Spleen (tissue), 11 donors: ENCODE measurements around the gene GJE1. TPM values are rescaled to one million over a fixed set of nuclear protein-coding genes. Genes with fewer than 3 reads are reported as not detected.

Experiments
- DNase-seq: peaks from one replicate; pipeline ENCODE4 v3.0.0-alpha.2; 2020
- H3K27ac ChIP-seq, 8 donors: fragments of 200-600 bp; sonication (generic) in 7 of 8; 1 replicate in 4 of 8; 2 replicates in 4 of 8; pipeline versions ENCODE4 v1.5.0 to v1.8.0; 2016 to 2021; ENCODE audit warnings: inconsistent platforms in 4 of 8, mild to moderate bottlenecking in 4 of 8, moderate library complexity in 1 of 8
- H3K27me3 ChIP-seq, 7 donors: fragments of 200-600 bp; sonication (generic) in 6 of 7; replicated peaks in 1 of 7; 1 replicate in 4 of 7; 2 replicates in 3 of 7; pipeline versions ENCODE4 v1.5.0 to v1.8.0; 2016 to 2021; ENCODE audit warnings: inconsistent platforms in 3 of 7, mild to moderate bottlenecking in 1 of 7
- H3K36me3 ChIP-seq, 6 donors: fragments of 200-600 bp; sonication (generic) in 5 of 6; 1 replicate in 4 of 6; 2 replicates in 2 of 6; pipeline versions ENCODE4 v1.5.0 to v1.8.0; 2016 to 2021; ENCODE audit warnings: inconsistent platforms in 2 of 6
- H3K4me1 ChIP-seq, 6 donors: fragments of 200-600 bp; sonication (generic) in 5 of 6; 1 replicate in 3 of 6; 2 replicates in 3 of 6; pipeline versions ENCODE4 v1.5.0 to v1.8.0; 2016 to 2021; ENCODE audit warnings: inconsistent platforms in 3 of 6
- H3K4me3 ChIP-seq, 8 donors: fragments of 200-600 bp; sonication (generic) in 7 of 8; 1 replicate in 4 of 8; 2 replicates in 4 of 8; pipeline versions ENCODE4 v1.5.0 to v1.8.0; 2016 to 2021; ENCODE audit warnings: inconsistent platforms in 4 of 8, mild to moderate bottlenecking in 4 of 8, moderate library complexity in 2 of 8
- H3K9me3 ChIP-seq, 8 donors: fragments of 200-600 bp; sonication (generic) in 7 of 8; 1 replicate in 4 of 8; 2 replicates in 4 of 8; pipeline versions ENCODE4 v1.5.0 to v1.8.0; 2016 to 2021; ENCODE audit warnings: inconsistent platforms in 4 of 8
- CTCF ChIP-seq, 11 experiments: fragments of 200-600 bp in 7 of 11; fragments of 450-650 bp in 4 of 11; sonication (generic) in 4 of 11; IDR thresholded peaks in 8 of 11; conservative IDR thresholded peaks in 3 of 11; 1 replicate in 7 of 11; 2 replicates in 4 of 11; pipeline versions ENCODE4 v1.4.0 to v1.8.0; 2016 to 2021; ENCODE audit warnings: antibody characterized with exemption in 11 of 11, inconsistent platforms in 4 of 11, mild to moderate bottlenecking in 1 of 11
- POLR2A ChIP-seq, 3 donors: fragments of 450-650 bp; IDR thresholded peaks; one replicate each; pipeline ENCODE4 v1.5.1; 2017; ENCODE audit warnings: antibody characterized with exemption in 3 of 3, mild to moderate bottlenecking in 1 of 3
- POLR2AphosphoS5 ChIP-seq, 3 donors: sonication (generic); formaldehyde crosslinking; IDR thresholded peaks; one replicate each; pipeline ENCODE4 v1.5.1; 2017; ENCODE audit warnings: antibody characterized with exemption in 3 of 3
- WGBS, 5 donors: extraction: QIAGEN DNeasy Blood & Tissue Kit in 3 of 5; methylation state at CpG; one replicate each; pipeline versions ENCODE4 v1.1.5 to v1.1.7; 2013 to 2018; 5-methylcytosine and 5-hydroxymethylcytosine counted together
- intact Hi-C: fragments of 100-400 bp; cut with DNase I; formaldehyde crosslinking; loops from one replicate; pipeline ENCODE4 v1.15.0; 2023; ENCODE audit warnings: low total_unique reads
- polyA plus RNA-seq, 3 donors: library from polyadenylated mRNA; stranded (reverse); fragments of 200-250 nt; gene quantifications; one replicate each; pipeline ENCODE4 v1.2.1, GENCODE V29; 2013
- total RNA-seq, 7 donors: library from RNA; depleted of rRNA in 3 of 7; stranded (reverse); fragments of >200 nt in 3 of 7; fragmentation: NEBNext Ultra II Directional in 4 of 7; extraction: Animal tissue kit (Norgen Biotek cat#: 25700) in 4 of 7; gene quantifications; one replicate each; pipeline versions ENCODE4 v1.1.0 to v1.2.1, GENCODE V29; 2016 to 2021
- donor health status: healthy with polysubstance abuse.
- donor health status: DM: no; HTN: no; CAD: no; lungs with moderate emphysema.
- donor health status: DM: no; HTN: no; CAD: no.
- donor health status: Bipolar disorder and iron deficiency.
- donor health status: healthy.
- donor health status: DM: no; HTN: no; CAD: no.
- donor health status: DM: yes; HTN: yes; CAD: no.

GJE1 gene
- total and polyA plus RNA-seq, 10 donors, result not detected

DNA sequence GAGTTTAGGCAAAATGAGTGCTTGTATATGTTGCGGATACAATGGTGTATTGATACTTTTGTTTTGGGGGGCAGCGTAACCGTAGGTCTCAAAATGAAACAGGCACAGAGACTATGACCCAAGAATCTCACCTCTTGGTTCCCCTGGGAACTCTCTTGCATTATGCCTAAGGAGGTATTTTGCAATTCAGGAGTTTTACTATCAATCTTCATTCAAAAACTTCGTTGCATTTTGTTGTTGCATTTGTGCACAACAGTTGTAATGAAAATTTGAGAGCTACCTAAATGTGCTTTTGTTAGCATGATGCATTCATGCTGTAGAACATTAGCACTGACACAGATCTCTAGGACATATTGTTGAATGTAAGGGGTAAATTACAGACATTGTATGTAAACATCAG, 32.5 kb downstream of the GJE1 start:
- Histone ChIP-seq H3K27me3 (no peaks in the 10 kb centered on the region), H3K4me3 (no peak overlapping the region), H3K9me3 (no peaks in the 10 kb centered on the region), H3K36me3 (peaks cover 0 to 44% (median 31%) of the 10 kb centered on the region in 6 donors), H3K27ac (no peak overlapping the region), H3K4me1 (peaks cover 0 to 50% (median 12%) of the 10 kb centered on the region in 6 donors)
- no peak for DNase-seq
- 85 to 95% (median 91%) methylated on average over 4 of the region's 4 CpGs for WGBS, 5 donors
- intact Hi-C loops, result no loop called here
- TF ChIP-seq POLR2AphosphoS5 (IDR thresholded peaks at IDR 0.05) (no peak), POLR2A (IDR thresholded peaks at IDR 0.05) (no peak), CTCF (IDR thresholded peaks at IDR 0.05 in 8 of 11, conservative IDR thresholded peaks at IDR 0.05 in 3 of 11) (no peak)

DNA sequence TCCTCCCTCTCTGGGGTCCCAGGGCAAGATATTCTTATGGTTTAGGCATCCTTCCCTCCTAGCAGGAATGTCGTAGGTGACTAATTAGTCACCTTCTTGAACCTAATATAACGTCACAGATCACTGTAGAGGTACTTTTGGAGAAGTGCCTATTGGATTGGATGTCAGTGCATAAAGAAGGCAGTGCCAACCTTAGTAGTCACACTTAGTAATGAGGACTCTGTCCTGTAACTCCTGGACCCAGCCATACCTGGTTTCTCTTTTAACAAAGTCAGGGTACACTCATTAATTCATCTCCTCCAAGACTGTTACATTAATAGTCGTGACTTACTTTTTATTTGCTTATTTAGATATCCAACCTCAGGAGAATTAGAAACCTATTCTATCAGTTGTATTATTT, 34.3 kb downstream of the GJE1 start:
- no peaks in the 10 kb centered on the region for H3K9me3 ChIP-seq
- intact Hi-C loops, result no loop called here

DNA sequence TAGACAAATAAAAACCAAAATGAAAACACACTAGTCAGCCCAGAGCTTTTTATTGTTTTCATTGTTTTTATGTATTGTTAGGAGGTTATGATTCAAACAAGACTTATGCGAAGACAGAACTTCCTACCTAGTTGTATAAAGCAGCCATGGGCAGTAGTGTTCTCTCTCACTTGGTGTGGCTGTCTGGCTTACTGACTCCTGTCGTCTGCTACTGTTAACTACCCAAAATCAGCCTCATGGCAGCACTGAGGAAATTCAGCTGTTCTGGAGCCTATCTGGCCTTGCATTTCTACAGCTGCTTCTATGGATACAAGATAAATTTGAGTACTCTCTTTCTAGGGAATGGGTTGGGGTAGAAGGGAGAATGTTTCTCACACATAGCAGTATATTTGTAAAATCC, 34.8 kb downstream of the GJE1 start:
- peak overlapping the region in 1 of 8 donors; percentile 8 for H3K27ac ChIP-seq
- no peak for DNase-seq
- no peaks in the 10 kb centered on the region for H3K27me3 ChIP-seq
- H3K9me3 ChIP-seq, result no peaks in the 10 kb centered on the region
- TF ChIP-seq CTCF (IDR thresholded peaks at IDR 0.05 in 8 of 11, conservative IDR thresholded peaks at IDR 0.05 in 3 of 11), result no peak
- no peak for TF ChIP-seq POLR2A (IDR thresholded peaks at IDR 0.05)
- no peak for TF ChIP-seq POLR2AphosphoS5 (IDR thresholded peaks at IDR 0.05)
- H3K4me1 ChIP-seq, result peaks cover 0 to 28% (median 6%) of the 10 kb centered on the region in 6 donors
- intact Hi-C loops, result no loop called here
- H3K36me3 ChIP-seq, result peaks cover 0 to 65% (median 49%) of the 10 kb centered on the region in 6 donors
- WGBS, 5 donors, result 75 to 90% (median 85%) methylated on average over 2 of the region's 2 CpGs
- H3K4me3 ChIP-seq, result no peak overlapping the region

More for the DNA sequence above, 34.3 kb downstream of the GJE1 start:
- H3K36me3 ChIP-seq, result peaks cover 0 to 61% (median 45%) of the 10 kb centered on the region in 6 donors
- peaks cover 0 to 32% (median 8%) of the 10 kb centered on the region in 6 donors for H3K4me1 ChIP-seq
- H3K27me3 ChIP-seq, result no peaks in the 10 kb centered on the region
- WGBS, 5 donors, result 84 to 92% (median 88%) methylated on average over 3 of the region's 3 CpGs
- TF ChIP-seq POLR2A (IDR thresholded peaks at IDR 0.05) (no peak), CTCF (IDR thresholded peaks at IDR 0.05 in 8 of 11, conservative IDR thresholded peaks at IDR 0.05 in 3 of 11) (no peak), POLR2AphosphoS5 (IDR thresholded peaks at IDR 0.05) (no peak)
- no peak overlapping the region for H3K4me3 ChIP-seq
- no peak overlapping the region for H3K27ac ChIP-seq
- DNase-seq, result no peak

DNA sequence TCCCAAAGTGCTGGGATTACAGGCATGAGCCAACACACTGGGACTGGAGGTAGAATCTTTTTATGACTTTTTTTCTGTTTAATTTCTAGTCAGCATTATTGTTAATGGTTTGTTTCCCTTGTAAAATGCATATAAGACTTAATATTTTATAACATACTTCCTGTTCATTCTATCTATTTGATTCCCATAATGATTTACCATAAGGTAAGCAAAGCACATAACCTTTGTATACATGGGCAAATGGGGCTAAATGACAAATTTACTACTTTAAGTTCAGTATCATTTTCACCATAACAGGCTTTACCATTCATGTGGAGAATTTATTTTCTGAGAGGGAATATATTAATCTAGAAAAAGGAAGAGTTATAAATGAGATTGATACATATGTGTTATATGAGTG, 38.6 kb downstream of the GJE1 start:
- Histone ChIP-seq H3K9me3 (no peaks in the 10 kb centered on the region), H3K36me3 (peaks cover 0 to 100% (median 72%) of the 10 kb centered on the region in 6 donors), H3K27me3 (no peaks in the 10 kb centered on the region), H3K4me1 (peaks cover 0 to 4% (median 0%) of the 10 kb centered on the region in 6 donors), H3K27ac (no peak overlapping the region), H3K4me3 (no peak overlapping the region)
- no peak for DNase-seq
- no peak for TF ChIP-seq POLR2AphosphoS5 (IDR thresholded peaks at IDR 0.05)
- TF ChIP-seq POLR2A (IDR thresholded peaks at IDR 0.05), result no peak
- no peak for TF ChIP-seq CTCF (IDR thresholded peaks at IDR 0.05 in 8 of 11, conservative IDR thresholded peaks at IDR 0.05 in 3 of 11)
- intact Hi-C loops, result no loop called here
